ENCODE measurements around the gene MAPK6. TPM values are rescaled to one million over a fixed set of nuclear protein-coding genes. Genes with fewer than 3 reads are reported as not detected.
"Not testable (repeated sequence)": the region's sequence is repeated elsewhere in the genome, so short reads cannot be mapped to it uniquely, and the experiment has no call there.

The MAPK6 gene
- polyA plus RNA-seq, 1 donor from 2014 or later: 5.8 TPM

DNA sequence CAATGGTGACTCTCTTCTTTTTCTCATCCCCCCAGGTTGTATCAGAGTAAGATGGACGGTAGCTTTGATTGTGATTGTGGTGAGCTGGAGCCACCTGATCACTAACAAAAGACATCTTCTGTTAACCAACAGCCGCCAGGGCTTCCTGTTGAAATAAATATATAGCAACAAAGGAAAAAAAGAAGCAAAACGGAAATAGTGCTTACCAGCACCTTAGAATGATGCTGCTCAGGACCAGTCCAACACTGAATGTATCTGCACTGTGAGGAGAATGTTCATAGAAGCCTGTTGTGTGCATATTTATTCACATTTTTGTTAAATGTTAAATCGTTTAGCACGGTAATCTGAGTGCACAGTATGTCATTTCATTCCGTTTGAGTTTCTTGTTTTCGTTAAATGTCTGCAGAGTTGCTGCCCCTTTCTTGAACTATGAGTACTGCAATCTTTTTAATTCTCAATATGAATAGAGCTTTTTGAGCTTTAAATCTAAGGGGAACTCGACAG, 26.8 kb downstream of the MAPK6 start:
- Mint-ChIP-seq H3K4me3 (peak overlapping the region; percentile 43 to 90 (median 74)), H3K27ac (peak overlapping the region; percentile 33 to 94 (median 86)), H3K4me1 (peaks cover 18 to 38% (median 32%) of the 10 kb centered on the region in 3 donors)
- not testable (repeated sequence) for H3K27me3 Mint-ChIP-seq, H3K36me3 Mint-ChIP-seq, H3K9me3 Mint-ChIP-seq

DNA sequence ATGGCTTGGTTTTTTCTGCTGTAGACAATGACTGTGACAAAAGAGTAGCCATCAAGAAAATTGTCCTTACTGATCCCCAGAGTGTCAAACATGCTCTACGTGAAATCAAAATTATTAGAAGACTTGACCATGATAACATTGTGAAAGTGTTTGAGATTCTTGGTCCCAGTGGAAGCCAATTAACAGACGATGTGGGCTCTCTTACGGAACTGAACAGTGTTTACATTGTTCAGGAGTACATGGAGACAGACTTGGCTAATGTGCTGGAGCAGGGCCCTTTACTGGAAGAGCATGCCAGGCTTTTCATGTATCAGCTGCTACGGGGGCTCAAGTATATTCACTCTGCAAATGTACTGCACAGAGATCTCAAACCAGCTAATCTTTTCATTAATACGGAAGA, 27.5 kb downstream of the MAPK6 start:
- H3K27me3 Mint-ChIP-seq, H3K9me3 Mint-ChIP-seq, H3K36me3 Mint-ChIP-seq: not testable (repeated sequence)
- peaks cover 18 to 38% (median 28%) of the 10 kb centered on the region in 3 donors for H3K4me1 Mint-ChIP-seq
- peak overlapping the region in 1 of 4 donors; percentile 90 for H3K4me3 Mint-ChIP-seq
- H3K27ac Mint-ChIP-seq: peak overlapping the region; percentile 33 to 94 (median 86)

DNA sequence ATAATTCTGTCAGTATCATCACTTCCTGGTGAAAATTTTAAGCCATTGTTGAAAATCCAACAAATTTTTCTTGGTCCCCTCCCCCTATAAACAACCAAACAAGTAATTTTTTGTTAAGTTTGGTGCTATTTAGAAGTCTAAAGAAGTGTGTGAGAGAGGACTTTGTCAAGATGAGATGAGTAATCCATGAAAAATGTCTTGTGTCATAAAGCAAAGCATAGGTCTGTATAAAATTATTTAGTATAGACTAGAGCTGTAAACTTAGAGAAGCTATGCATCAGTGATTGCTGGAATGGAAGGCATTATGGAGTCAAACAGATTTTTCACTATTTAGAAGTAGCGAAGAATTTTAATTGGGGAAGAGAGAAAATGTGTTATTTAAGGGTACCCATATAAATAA, 31.4 kb downstream of the MAPK6 start:
- no peaks in the 10 kb centered on the region for H3K9me3 Mint-ChIP-seq
- no peak overlapping the region for H3K27ac Mint-ChIP-seq
- H3K4me3 Mint-ChIP-seq: no peak overlapping the region
- peaks cover 8% of the 10 kb centered on the region for H3K36me3 Mint-ChIP-seq
- H3K4me1 Mint-ChIP-seq: peaks cover 10 to 20% (median 12%) of the 10 kb centered on the region in 3 donors
- H3K27me3 Mint-ChIP-seq: no peaks in the 10 kb centered on the region

DNA sequence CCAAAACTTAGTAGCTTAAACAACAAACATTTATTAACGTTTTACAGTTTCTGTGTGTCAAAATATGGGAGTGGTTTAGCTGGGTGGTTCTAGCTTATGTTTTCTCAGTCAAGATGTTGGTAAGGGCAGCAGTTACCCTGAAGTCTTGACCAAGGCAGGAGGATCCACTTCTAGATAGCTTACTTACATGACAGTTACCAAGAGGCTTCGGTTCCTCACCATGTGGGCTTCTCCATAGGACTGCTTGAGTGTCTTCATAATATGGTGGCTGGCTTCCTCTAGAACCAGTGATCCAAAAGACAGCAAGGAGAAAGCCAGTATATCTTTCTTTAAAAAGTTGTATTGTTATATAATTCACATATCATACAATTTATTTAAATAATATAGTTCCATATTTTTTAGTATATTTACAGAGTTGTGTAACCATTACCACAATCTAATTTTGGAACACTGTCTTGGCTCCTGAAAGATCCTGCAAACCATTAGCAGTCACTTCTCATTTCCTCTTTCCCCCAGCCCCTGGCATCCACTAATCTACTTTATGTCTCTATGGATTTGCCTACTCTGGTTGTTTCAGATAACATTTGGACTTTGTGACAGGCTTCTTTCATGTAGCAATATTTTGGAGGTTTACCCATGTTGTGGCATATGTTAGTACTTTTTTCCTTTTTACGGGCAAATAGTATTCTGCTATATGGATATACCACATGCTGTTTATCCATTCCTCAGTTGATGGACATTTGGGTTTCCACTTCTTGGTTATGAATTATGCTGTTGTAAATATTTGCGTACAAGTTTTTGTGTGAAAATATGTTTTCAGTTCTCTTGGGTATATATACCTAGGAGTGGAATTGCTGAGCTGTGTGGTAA, 33.3 kb downstream of the MAPK6 start:
- Mint-ChIP-seq H3K4me3 (no peak overlapping the region), H3K36me3 (peaks cover 8% of the 10 kb centered on the region), H3K27me3 (no peaks in the 10 kb centered on the region), H3K27ac (no peak overlapping the region), H3K4me1 (peaks cover 0 to 6% (median 0%) of the 10 kb centered on the region in 3 donors), H3K9me3 (no peaks in the 10 kb centered on the region)

DNA sequence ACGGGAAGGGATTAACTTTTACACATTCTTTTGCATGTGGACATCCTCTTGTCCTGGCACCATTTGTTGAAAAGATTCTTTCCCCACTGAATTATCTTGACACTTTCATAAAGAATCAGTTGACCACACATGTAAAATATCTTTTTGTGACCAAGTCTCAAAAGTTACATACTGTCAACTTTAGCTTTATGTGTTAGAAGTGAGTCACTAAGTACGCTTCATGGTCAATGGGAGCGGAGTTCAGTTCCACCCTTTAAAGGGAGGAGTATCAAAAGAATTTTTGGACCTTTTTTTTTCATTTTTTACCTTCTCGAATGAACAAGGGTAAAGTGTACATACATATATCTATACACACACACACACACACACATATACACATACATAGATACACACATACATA, 35.4 kb downstream of the MAPK6 start:
- no peaks in the 10 kb centered on the region for H3K9me3 Mint-ChIP-seq
- H3K36me3 Mint-ChIP-seq: peaks cover 5% of the 10 kb centered on the region
- H3K4me3 Mint-ChIP-seq: no peak overlapping the region
- H3K27ac Mint-ChIP-seq: no peak overlapping the region
- peaks cover 0 to 4% (median 0%) of the 10 kb centered on the region in 3 donors for H3K4me1 Mint-ChIP-seq
- H3K27me3 Mint-ChIP-seq: no peaks in the 10 kb centered on the region

DNA sequence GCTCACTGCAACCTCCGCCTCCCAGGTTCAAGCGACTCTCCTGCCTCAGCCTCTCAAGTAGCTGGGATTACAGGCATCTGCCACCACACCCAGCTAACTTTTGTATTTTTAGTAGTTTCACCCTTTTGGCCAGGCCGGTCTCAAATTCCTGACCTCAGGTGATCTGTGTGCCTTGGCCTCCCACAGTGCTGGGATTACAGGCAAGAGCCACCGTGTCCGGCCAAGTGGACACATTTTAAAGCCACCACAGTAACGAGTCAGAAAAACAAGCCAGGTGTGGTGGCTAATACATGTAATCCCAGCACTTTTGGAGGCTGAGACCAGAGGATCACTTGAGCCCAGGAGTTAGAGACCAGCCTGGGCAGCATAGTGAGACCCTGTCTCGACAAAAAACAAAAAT, 35.8 kb downstream of the MAPK6 start:
- not testable (repeated sequence) for H3K27me3 Mint-ChIP-seq, H3K9me3 Mint-ChIP-seq, H3K4me3 Mint-ChIP-seq, H3K36me3 Mint-ChIP-seq, H3K4me1 Mint-ChIP-seq, H3K27ac Mint-ChIP-seq

DNA sequence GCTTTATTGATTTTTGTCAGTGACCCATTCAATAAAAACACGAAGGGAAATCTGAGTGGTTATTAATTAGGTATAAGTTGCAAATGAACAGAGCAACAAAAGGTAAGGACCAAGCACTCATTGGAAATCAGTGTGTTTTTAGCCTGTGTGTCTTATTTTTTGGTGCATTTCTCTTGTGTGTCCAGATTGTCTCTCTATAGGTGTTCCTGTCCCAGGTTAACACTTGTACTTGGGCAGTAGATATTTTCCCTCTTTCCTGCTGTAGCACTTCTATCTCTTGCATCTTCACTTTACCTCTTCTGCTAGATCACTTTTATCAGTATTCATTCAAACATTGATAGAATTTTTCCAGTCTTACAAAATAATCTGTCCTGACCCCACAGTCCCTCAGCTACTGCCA, 37.0 kb downstream of the MAPK6 start:
- H3K9me3 Mint-ChIP-seq: no peaks in the 10 kb centered on the region
- no peak overlapping the region for H3K4me3 Mint-ChIP-seq
- H3K36me3 Mint-ChIP-seq: peaks cover 5% of the 10 kb centered on the region
- peaks cover 0 to 2% (median 0%) of the 10 kb centered on the region in 3 donors for H3K4me1 Mint-ChIP-seq
- no peak overlapping the region for H3K27ac Mint-ChIP-seq
- no peaks in the 10 kb centered on the region for H3K27me3 Mint-ChIP-seq

DNA sequence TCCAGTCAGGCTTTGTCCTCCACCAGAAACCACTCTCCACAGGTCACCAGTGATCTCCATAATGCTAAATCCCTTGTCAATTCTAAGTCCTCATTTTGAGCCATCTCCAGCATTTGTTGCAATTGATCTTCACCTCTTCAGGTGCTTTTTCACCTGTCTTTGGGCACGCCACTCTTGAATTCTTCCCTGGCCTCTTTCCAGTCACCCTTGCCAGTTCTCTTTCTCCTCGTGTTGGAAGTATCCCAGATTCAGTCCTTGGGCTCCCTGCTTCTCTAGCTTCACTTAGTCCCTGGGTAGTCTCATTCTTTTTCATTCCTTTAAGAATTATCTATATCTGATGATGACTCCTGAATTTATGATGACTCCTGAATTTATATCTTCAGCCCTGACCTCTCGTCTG, 37.5 kb downstream of the MAPK6 start:
- H3K36me3 Mint-ChIP-seq: peaks cover 5% of the 10 kb centered on the region
- H3K27me3 Mint-ChIP-seq: no peaks in the 10 kb centered on the region

DNA sequence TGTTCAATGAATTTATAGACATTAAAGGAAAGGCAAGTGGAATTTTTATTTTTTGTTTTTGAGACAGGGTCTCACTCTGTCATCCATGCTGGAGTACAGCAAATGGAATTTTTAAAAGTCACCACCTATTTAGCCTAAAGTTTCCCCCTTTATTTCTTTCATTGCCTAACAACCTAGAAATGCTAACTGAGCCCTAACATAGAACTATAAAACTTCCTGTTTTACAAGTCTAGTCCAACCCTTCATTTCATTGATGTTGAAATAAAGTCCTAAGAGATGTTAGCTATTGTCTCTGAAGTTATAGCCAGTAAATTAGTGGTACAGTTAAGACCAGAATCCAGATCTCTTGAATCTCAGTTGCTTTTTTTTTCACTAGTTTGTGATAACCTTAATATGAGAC, 39.0 kb downstream of the MAPK6 start:
- H3K27ac Mint-ChIP-seq: peak overlapping the region in 1 of 3 donors; percentile 24
- no peaks in the 10 kb centered on the region for H3K4me1 Mint-ChIP-seq

More for the DNA sequence above, 37.5 kb downstream of the MAPK6 start:
- Mint-ChIP-seq H3K9me3 (no peaks in the 10 kb centered on the region), H3K4me3 (no peak overlapping the region), H3K4me1 (peaks cover 0 to 2% (median 0%) of the 10 kb centered on the region in 3 donors), H3K27ac (no peak overlapping the region)

DNA sequence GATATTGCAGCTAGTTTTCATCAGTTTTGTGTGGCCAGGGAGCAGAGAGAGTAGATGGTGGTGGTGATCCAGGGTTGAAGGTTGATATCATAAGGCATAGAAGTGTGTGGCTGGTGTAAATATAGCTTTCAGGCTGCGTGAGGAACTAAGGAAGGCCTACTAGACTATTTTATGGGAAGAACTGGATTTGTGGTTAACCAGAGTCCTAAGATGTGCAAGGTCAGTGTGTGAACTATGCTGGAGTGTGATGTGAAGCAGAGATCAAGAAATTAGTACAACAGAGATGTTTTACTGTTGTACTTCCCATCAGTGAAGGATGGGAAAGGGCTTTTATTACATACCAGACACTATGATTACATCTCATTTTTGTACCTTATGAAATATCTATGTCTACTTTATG, 41.5 kb downstream of the MAPK6 start:
- no peaks in the 10 kb centered on the region for H3K4me1 Mint-ChIP-seq
- no peaks in the 10 kb centered on the region for H3K9me3 Mint-ChIP-seq
- peaks cover 13% of the 10 kb centered on the region for H3K36me3 Mint-ChIP-seq
- no peaks in the 10 kb centered on the region for H3K27me3 Mint-ChIP-seq
- H3K4me3 Mint-ChIP-seq: no peak overlapping the region
- H3K27ac Mint-ChIP-seq: no peak overlapping the region

More for the DNA sequence above, 39.0 kb downstream of the MAPK6 start:
- Mint-ChIP-seq H3K27me3 (no peaks in the 10 kb centered on the region), H3K36me3 (peaks cover 6% of the 10 kb centered on the region), H3K4me3 (no peak overlapping the region), H3K9me3 (no peaks in the 10 kb centered on the region)

DNA sequence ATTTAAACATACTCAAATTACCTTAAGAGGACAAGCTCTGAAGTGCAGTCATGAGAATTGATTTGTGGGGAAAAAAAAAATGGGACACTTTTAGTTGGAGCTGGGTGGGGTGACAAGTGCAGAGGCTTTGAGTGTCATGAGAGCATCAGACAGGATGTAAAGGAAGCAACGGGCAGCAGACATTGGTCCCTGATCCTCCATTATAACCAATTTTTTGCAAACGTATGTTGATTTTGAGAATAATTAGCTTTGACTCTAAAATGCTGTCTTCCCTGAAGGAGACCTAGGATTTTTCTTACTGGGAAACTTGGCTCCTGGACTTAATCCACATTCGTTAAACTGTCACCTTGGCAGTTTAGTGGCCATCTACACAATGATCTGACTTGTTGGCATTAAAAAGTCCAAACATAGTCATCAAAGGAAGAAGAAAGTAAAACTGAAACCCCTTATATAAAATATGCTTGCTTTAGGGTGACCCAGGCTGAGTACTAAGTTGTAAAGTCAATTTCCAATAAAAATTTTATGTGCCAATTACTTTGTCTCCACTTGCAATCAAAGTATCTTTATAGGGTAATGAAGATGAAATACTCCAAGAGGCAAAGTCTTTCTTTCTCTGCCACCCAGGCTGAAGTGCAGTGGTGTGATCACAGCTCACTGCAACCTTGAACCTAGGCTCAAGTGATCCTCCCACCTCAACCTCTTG, 48.0 kb downstream of the MAPK6 start:
- H3K9me3 Mint-ChIP-seq: no peaks in the 10 kb centered on the region
- H3K36me3 Mint-ChIP-seq: peaks cover 15% of the 10 kb centered on the region
- H3K27ac Mint-ChIP-seq: peak overlapping the region in 2 of 3 donors; percentile 18 to 24
- H3K4me3 Mint-ChIP-seq: peak overlapping the region in 1 of 4 donors; percentile 68
- peaks cover 1 to 16% (median 13%) of the 10 kb centered on the region in 3 donors for H3K4me1 Mint-ChIP-seq
- H3K27me3 Mint-ChIP-seq: no peaks in the 10 kb centered on the region

DNA sequence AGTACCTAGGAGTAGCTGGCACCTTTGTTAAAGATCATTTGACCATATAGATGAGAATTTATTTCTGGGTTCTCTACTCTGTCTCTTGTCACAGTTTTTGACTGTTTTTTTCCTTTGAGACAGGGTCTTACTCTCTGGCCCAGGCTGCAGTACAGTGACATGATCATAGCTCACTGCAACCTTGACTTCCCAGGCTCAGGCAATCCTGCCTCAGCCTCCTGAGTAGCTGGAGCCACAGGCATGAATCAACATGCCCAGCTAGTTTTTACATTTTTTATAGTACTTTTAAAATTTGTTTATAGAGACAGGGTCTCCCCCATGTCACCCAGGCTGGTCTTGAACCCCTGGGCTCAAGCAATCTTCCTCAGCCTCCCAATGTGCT, 48.5 kb downstream of the MAPK6 start:
- peaks cover 1 to 16% (median 13%) of the 10 kb centered on the region in 3 donors for H3K4me1 Mint-ChIP-seq
- H3K36me3 Mint-ChIP-seq: peaks cover 15% of the 10 kb centered on the region
- H3K4me3 Mint-ChIP-seq: peak overlapping the region in 1 of 4 donors; percentile 68
- no peak overlapping the region for H3K27ac Mint-ChIP-seq
- no peaks in the 10 kb centered on the region for H3K9me3 Mint-ChIP-seq
- no peaks in the 10 kb centered on the region for H3K27me3 Mint-ChIP-seq

DNA sequence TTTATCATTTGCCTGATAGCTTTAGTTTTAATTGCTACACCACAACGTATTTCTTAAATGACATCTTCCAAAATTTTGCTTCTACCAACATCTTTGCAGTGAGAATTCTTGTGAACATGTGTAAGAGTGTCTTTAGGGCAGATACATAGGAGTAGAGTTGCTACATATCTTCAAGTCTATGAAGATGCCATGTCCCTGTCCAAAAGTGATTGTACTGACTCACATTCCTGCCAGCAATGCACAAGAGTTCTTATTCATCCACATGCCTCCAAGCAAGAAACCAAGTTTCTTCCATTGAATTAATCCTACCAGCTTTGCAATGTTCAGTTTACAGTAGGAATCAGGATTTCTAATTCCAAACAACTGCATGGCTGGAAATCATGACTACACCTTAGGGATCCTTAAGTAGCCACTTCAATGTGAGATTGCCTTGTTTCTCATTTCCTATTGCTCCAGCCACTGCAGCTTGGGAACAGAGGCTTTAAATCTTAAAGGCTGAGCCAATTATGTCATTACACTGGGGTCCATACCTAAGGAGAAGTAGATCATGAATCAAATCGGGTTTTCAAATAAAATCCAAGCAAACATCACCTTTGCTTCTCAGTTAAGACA, 49.1 kb downstream of the MAPK6 start:
- Mint-ChIP-seq H3K27ac (no peak overlapping the region), H3K27me3 (no peaks in the 10 kb centered on the region), H3K4me1 (peaks cover 1 to 16% (median 13%) of the 10 kb centered on the region in 3 donors), H3K9me3 (no peaks in the 10 kb centered on the region), H3K36me3 (peaks cover 10% of the 10 kb centered on the region), H3K4me3 (no peak overlapping the region)

DNA sequence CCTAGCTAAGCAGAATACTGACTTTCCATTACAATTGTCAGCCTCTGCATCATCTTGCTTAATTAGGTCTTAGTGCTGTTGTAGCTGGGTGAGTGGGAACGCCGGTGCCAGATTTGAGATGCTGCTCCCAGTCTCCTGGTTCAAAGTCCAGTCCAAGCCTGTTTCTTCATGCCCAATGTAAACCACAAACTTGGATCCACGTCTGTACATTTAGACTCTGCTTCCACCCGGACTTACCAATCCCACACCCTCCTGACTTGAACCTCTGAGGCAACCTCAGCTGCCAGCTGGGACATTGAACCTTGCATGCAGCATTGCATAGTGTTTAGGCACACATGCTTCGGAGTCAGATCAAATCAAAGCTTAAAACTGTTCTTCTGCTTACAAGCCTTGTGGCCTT, 50.5 kb downstream of the MAPK6 start:
- H3K27ac Mint-ChIP-seq: no peak overlapping the region
- no peaks in the 10 kb centered on the region for H3K27me3 Mint-ChIP-seq
- no peaks in the 10 kb centered on the region for H3K9me3 Mint-ChIP-seq
- peak overlapping the region in 1 of 4 donors; percentile 7 for H3K4me3 Mint-ChIP-seq
- peaks cover 1 to 16% (median 13%) of the 10 kb centered on the region in 3 donors for H3K4me1 Mint-ChIP-seq
- peaks cover 3% of the 10 kb centered on the region for H3K36me3 Mint-ChIP-seq

DNA sequence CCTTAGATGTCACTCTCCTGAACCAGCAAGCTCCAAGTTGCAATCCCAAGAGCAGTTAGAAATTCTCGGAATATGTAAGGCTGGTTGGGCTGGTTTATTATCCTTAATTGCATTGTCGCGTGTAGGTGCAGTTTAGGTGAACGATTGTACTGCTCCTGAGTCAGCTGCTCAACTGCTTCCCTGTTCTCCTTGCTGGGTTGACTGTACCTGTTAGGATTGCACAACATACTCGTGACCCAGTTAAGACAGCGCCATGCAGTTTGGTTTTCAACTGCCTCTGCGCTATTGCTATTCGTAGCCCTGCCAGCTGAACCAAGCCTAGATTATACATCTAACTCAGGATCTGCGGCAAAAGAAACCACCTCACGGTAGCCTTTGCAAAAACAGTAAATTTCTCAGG, 52.6 kb downstream of the MAPK6 start:
- H3K27me3 Mint-ChIP-seq: no peaks in the 10 kb centered on the region
- no peaks in the 10 kb centered on the region for H3K36me3 Mint-ChIP-seq
- H3K4me1 Mint-ChIP-seq: peaks cover 1 to 12% (median 11%) of the 10 kb centered on the region in 3 donors
- no peak overlapping the region for H3K4me3 Mint-ChIP-seq
- no peaks in the 10 kb centered on the region for H3K9me3 Mint-ChIP-seq
- no peak overlapping the region for H3K27ac Mint-ChIP-seq
